T-cell (primary cell): Measurements from ENCODE around the gene JPH2. TPM values are rescaled to one million over a fixed set of nuclear protein-coding genes. Genes with fewer than 3 reads are reported as not detected.
A peak's percentile ranks its signal among the peaks of the same experiment; 100 is the strongest.

Source experiments
- ATAC-seq, 4 experiments: fragments of 200-7000 bp in 3 of 4; fragments of 150-1000 bp in 1 of 4; cut with Tn5 transposase; replicated peaks in 1 of 4; 1 replicate in 3 of 4; 2 replicates in 1 of 4; pipeline ENCODE4 v1.10.0; 2021; ENCODE audit warnings: moderate library complexity in 3 of 4, mild to moderate bottlenecking in 2 of 4, moderate number of reproducible peaks in 1 of 4
- CTCF ChIA-PET, 2 donors: fragments of 300-600 bp; sonication (Branson Sonifier 250); formaldehyde crosslinking; loops; one replicate each; lab custom pipeline; 2022; ENCODE audit warnings: antibody characterized with exemption in 2 of 2; lab: Charles Lee
- POLR2A ChIA-PET, 2 donors: fragments of 300-600 bp; sonication (Branson Sonifier 250); formaldehyde crosslinking; loops; one replicate each; lab custom pipeline; 2022; ENCODE audit warnings: antibody characterized with exemption in 2 of 2; lab: Charles Lee
- DNase-seq, 35 experiments: peaks; one replicate each; pipeline versions ENCODE4 v3.0.0 to v3.0.0-alpha.2; 2013 to 2023
- H3K27ac ChIP-seq: one replicate; pipeline ENCODE4 v1.5.1; 2013; ENCODE audit warnings: low read length
- H3K27me3 ChIP-seq, 2 experiments: replicated peaks in 1 of 2; 1 replicate in 1 of 2; 2 replicates in 1 of 2; pipeline versions ENCODE4 v1.6.1 to v1.7.0; 2013; ENCODE audit warnings: low read length in 1 of 2, mixed read lengths in 1 of 2; ENCODE audit not compliant: control insufficient read depth in 2 of 2, insufficient read depth in 2 of 2; ENCODE audit errors: extremely low read depth in 1 of 2
- H3K36me3 ChIP-seq, 2 donors: 1 replicate in 1 of 2; 2 replicates in 1 of 2; pipeline versions ENCODE4 v1.6.1 to v1.7.0; 2013; ENCODE audit warnings: low read length in 1 of 2; ENCODE audit not compliant: control insufficient read depth in 2 of 2, insufficient read depth in 1 of 2; ENCODE audit errors: extremely low read depth in 1 of 2
- H3K4me1 ChIP-seq, 2 experiments: 1 replicate in 1 of 2; 2 replicates in 1 of 2; pipeline versions ENCODE4 v1.6.1 to v1.7.0; 2013; ENCODE audit warnings: low read length in 2 of 2, mixed read lengths in 1 of 2; ENCODE audit not compliant: insufficient read depth in 2 of 2, control insufficient read depth in 1 of 2; ENCODE audit errors: extremely low read depth in 1 of 2
- H3K4me3 ChIP-seq, 2 donors: 1 replicate in 1 of 2; 2 replicates in 1 of 2; pipeline versions ENCODE4 v1.5.1 to v1.7.0; 2013; ENCODE audit warnings: mild to moderate bottlenecking in 2 of 2, low read length in 1 of 2, moderate library complexity in 1 of 2; ENCODE audit not compliant: control insufficient read depth in 1 of 2; ENCODE audit errors: extremely low read depth in 1 of 2
- H3K9me3 ChIP-seq: 2 replicates; pipeline ENCODE4 v1.7.0; 2013
- H3K27ac Mint-ChIP-seq, 2 donors: one replicate each; pipeline ENCODE4 v1.8.0; 2020 to 2021; ENCODE audit warnings: mild to moderate bottlenecking in 2 of 2, mixed read lengths in 2 of 2
- H3K27me3 Mint-ChIP-seq, 2 donors: one replicate each; pipeline ENCODE4 v1.8.0; 2021 to 2022; ENCODE audit warnings: mixed read lengths in 2 of 2
- H3K36me3 Mint-ChIP-seq: one replicate; pipeline ENCODE4 v1.8.0; 2021; ENCODE audit warnings: mixed read lengths
- H3K4me1 Mint-ChIP-seq, 3 donors: one replicate each; pipeline ENCODE4 v1.8.0; 2020 to 2022; ENCODE audit warnings: mixed read lengths in 3 of 3, mild to moderate bottlenecking in 1 of 3
- H3K4me3 Mint-ChIP-seq, 3 donors: one replicate each; pipeline ENCODE4 v1.8.0; 2020 to 2022; ENCODE audit warnings: mild to moderate bottlenecking in 3 of 3, mixed read lengths in 3 of 3, moderate library complexity in 3 of 3
- H3K9me3 Mint-ChIP-seq, 3 donors: one replicate each; pipeline ENCODE4 v1.8.0; 2020 to 2022; ENCODE audit warnings: mixed read lengths in 3 of 3
- whole genome bisulfite sequencing: methylation state at CpG from one replicate; pipeline ENCODE4 v1.1.5; 2013; ENCODE audit warnings: missing lambda C conversion rate; ENCODE audit not compliant: insufficient coverage; 5-methylcytosine and 5-hydroxymethylcytosine counted together
- total RNA-seq, 35 experiments: library from RNA in 6 of 35; stranded (reverse) in 6 of 35; fragments of 120-200 nt in 1 of 35; gene quantifications; one replicate each; pipeline versions ENCODE4 v1.2.1 to v1.2.4 and lab custom pipeline; 2013 to 2026

Gene JPH2
- total RNA-seq, 5 donors from 2014 or later (not counting 1 experiment from before 2014, with no cell fraction given): 0.06 to 0.15 (median 0.09) TPM; not detected in 2

DNA sequence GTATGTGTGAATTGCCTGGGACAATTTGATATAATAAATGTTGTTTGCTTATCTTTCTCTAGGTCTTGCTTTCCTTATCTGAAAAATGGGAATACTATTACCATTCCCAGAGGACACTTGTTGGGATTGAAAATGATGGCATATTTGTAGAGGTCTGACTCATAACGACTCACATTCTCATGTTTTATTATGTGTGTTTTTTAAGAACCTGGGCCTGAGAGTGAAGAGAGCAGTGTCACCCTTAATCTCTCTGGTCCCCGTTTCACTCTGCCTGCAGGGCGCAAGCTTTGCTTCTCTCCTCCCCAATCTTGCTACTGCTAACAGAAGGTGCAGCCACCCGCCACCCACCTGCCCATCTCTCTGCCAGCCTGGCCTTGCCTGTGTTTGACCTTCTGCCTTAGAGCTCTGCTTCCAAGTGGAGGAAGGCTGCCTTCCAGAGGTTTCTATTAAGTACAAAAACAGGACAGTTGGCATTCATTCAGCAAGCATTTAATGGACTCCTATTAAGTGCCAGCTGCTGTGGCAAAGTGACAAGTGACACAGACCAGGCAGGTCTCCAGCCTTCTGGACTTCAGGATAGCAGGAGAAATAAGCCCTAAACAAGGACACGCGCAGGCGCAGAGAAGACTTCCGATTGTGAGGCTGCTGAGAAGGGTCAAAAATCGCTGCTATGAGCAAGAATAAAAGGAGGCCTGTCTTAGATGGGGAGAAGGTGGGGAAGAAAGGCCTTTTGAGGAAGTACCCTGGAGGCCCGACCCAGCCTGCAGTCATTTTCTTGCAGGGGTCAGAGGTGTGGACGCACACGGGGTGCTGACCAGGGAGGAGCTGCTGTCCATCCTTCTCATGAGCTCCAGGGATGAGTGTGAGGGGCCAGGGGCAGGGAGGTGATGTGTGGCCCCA, 112.5 kb downstream of the JPH2 start:
- no peaks in the 10 kb centered on the region for H3K36me3 Mint-ChIP-seq
- Histone ChIP-seq H3K4me1 (peaks cover 45 to 60% of the 10 kb centered on the region in 2 experiments), H3K27ac (no peak overlapping the region), H3K9me3 (no peaks in the 10 kb centered on the region), H3K36me3 (no peaks in the 10 kb centered on the region), H3K4me3 (no peak overlapping the region), H3K27me3 (peaks cover 0 to 9% of the 10 kb centered on the region in 2 experiments)
- peaks cover 69 to 82% (median 72%) of the 10 kb centered on the region in 3 donors for H3K4me1 Mint-ChIP-seq
- H3K4me3 Mint-ChIP-seq: peak overlapping the region in 1 of 3 donors; percentile 81
- ChIA-PET POLR2A (interaction anchor here in 1 of 2 donors (0.6 kb wide), 1 partner anchor 897 kb away, joined by 3 read pairs; no protein-coding TSS in a partner anchor), CTCF (interaction anchor here (0.5 to 0.6 kb wide), 2 partner anchors 292 to 540 kb away, joined by 3 read pairs; no protein-coding TSS in a partner anchor)
- 94% methylated on average over 10 of the region's 12 CpGs for WGBS
- no peaks in the 10 kb centered on the region for H3K9me3 Mint-ChIP-seq
- DNase-seq (peak in 1 of 35 experiments; percentile 5), ATAC-seq (no peak)
- peak overlapping the region; percentile 26 to 82 for H3K27ac Mint-ChIP-seq
- H3K27me3 Mint-ChIP-seq: peaks cover 0 to 2% of the 10 kb centered on the region in 2 donors

GRCh38 chr20:44073675-44074071, 113.3 kb downstream of the JPH2 start:
- H3K4me3 ChIP-seq: no peak overlapping the region
- no peaks in the 10 kb centered on the region for H3K9me3 Mint-ChIP-seq
- peak overlapping the region; percentile 4 to 82 for H3K27ac Mint-ChIP-seq
- H3K4me3 Mint-ChIP-seq: peak overlapping the region in 1 of 3 donors; percentile 81
- POLR2A ChIA-PET: no interaction called here
- peaks cover 0 to 14% of the 10 kb centered on the region in 2 experiments for H3K27me3 ChIP-seq
- H3K36me3 Mint-ChIP-seq: no peaks in the 10 kb centered on the region
- WGBS: 75% methylated on average over 3 of the region's 6 CpGs
- peaks cover 50 to 66% of the 10 kb centered on the region in 2 experiments for H3K4me1 ChIP-seq
- CTCF ChIA-PET: no interaction called here
- H3K9me3 ChIP-seq: no peaks in the 10 kb centered on the region
- H3K27me3 Mint-ChIP-seq: peaks cover 0 to 2% of the 10 kb centered on the region in 2 donors
- ATAC-seq (no peak), DNase-seq (peak in 1 of 35 experiments; percentile 6)
- no peak overlapping the region for H3K27ac ChIP-seq
- peaks cover 76 to 82% (median 78%) of the 10 kb centered on the region in 3 donors for H3K4me1 Mint-ChIP-seq
- H3K36me3 ChIP-seq: no peaks in the 10 kb centered on the region

DNA sequence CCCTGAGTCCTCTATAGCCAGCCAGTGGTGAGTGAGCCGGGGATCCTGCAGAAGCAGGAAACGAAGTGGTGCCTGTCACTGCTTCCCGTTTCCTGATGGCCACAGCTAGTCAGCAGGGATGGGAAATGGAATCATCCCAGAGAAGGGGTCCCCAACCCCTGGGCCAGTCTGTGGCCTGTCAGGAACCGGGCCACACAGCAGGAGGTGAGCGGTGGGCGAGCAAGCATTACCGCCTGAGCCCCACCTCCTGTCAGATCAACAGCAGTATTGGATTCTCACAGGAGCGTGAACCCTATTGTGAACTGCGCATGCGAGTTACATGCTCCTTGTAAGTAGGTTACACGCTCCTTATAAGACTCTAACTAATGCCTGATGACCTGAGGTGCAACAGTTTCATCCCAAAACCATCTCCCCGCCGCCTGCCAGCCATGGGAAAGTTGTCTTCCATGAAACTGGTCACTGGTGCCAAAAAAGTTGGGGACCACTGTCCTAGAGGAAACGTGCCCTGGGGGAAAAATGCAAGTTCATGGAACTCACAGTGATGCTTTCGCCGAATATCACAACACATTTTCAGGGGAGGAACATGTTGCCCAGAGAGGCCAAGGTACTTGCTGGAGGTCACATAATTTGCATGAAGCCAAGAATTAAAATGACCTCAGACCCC, 113.8 kb downstream of the JPH2 start:
- Mint-ChIP-seq H3K27ac (peak overlapping the region; percentile 52 to 82), H3K4me1 (peaks cover 76 to 79% (median 78%) of the 10 kb centered on the region in 3 donors), H3K36me3 (no peaks in the 10 kb centered on the region), H3K4me3 (peak overlapping the region in 1 of 3 donors; percentile 81), H3K9me3 (no peaks in the 10 kb centered on the region), H3K27me3 (peaks cover 0 to 2% of the 10 kb centered on the region in 2 donors)
- CTCF ChIA-PET: no interaction called here
- Histone ChIP-seq H3K36me3 (no peaks in the 10 kb centered on the region), H3K27me3 (peaks cover 0 to 18% of the 10 kb centered on the region in 2 experiments), H3K27ac (no peak overlapping the region), H3K4me3 (no peak overlapping the region), H3K9me3 (no peaks in the 10 kb centered on the region), H3K4me1 (peaks cover 50 to 71% of the 10 kb centered on the region in 2 experiments)
- DNase-seq: peak in 3 of 35 experiments; percentile 14 to 32 (median 24)
- POLR2A ChIA-PET: no interaction called here
- WGBS: 85% methylated on average over 15 of the region's 16 CpGs
- no peak for ATAC-seq

GRCh38 chr20:44072384-44072783, 114.6 kb downstream of the JPH2 start:
- CTCF ChIA-PET: no interaction called here
- no CpG with 5 or more reads among the region's 6 CpGs for WGBS
- H3K27ac Mint-ChIP-seq: peak overlapping the region; percentile 83 to 99
- H3K36me3 ChIP-seq: no peaks in the 10 kb centered on the region
- no peak for ATAC-seq
- peak overlapping the region in 1 of 3 donors; percentile 81 for H3K4me3 Mint-ChIP-seq
- peaks cover 81 to 85% (median 84%) of the 10 kb centered on the region in 3 donors for H3K4me1 Mint-ChIP-seq
- H3K27me3 ChIP-seq: peaks cover 0 to 24% of the 10 kb centered on the region in 2 experiments
- no peaks in the 10 kb centered on the region for H3K36me3 Mint-ChIP-seq
- H3K4me1 ChIP-seq: peaks cover 55 to 78% of the 10 kb centered on the region in 2 experiments
- no peaks in the 10 kb centered on the region for H3K9me3 Mint-ChIP-seq
- DNase-seq: peak in 1 of 35 experiments; percentile 5
- H3K9me3 ChIP-seq: no peaks in the 10 kb centered on the region
- H3K27me3 Mint-ChIP-seq: peaks cover 0 to 8% of the 10 kb centered on the region in 2 donors
- POLR2A ChIA-PET: no interaction called here
- H3K27ac ChIP-seq: no peak overlapping the region
- H3K4me3 ChIP-seq: no peak overlapping the region

GRCh38 chr20:44071526-44072111, 115.4 kb downstream of the JPH2 start:
- Mint-ChIP-seq H3K4me3 (peak overlapping the region in 1 of 3 donors; percentile 81), H3K27ac (peak overlapping the region; percentile 97 to 99), H3K4me1 (peaks cover 88 to 93% (median 92%) of the 10 kb centered on the region in 3 donors), H3K27me3 (peaks cover 0 to 8% of the 10 kb centered on the region in 2 donors), H3K36me3 (no peaks in the 10 kb centered on the region), H3K9me3 (no peaks in the 10 kb centered on the region)
- H3K4me1 ChIP-seq: peaks cover 59 to 86% of the 10 kb centered on the region in 2 experiments
- no peaks in the 10 kb centered on the region for H3K36me3 ChIP-seq
- CTCF ChIA-PET: no interaction called here
- H3K4me3 ChIP-seq: no peak overlapping the region
- H3K9me3 ChIP-seq: no peaks in the 10 kb centered on the region
- WGBS: 91% methylated on average over 11 of the region's 11 CpGs
- POLR2A ChIA-PET: no interaction called here
- DNase-seq: peak in 1 of 35 experiments; percentile 22
- H3K27ac ChIP-seq: no peak overlapping the region
- H3K27me3 ChIP-seq: peaks cover 0 to 28% of the 10 kb centered on the region in 2 experiments
- no peak for ATAC-seq
